ENCODE data around the gene TMTC2.

The TMTC2 gene

DNA sequence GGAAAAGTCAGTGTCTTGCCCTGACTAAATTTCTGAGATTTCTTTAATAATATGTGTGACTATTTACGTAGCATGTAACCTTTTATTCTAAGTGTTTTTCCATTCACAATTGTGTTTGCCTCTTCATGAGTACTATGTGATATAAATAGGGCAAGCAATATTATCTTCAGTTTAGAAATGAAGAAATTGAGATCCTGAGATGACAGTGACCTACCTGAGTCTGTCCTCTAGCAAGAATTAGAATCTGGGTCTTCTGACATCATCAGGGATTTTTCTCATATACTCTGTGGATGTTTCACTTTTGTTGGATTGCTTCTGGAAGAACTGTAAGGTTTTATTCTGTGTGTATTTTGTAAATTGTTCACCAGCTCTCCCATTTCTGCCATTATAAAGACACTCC, 35.0 kb downstream of the TMTC2 start:
- peaks cover 8% of the 10 kb centered on the region; the same call in 1 of the 2 replicates for H3K4me1 ChIP-seq
- H3K36me3 ChIP-seq (replicated peaks), result no peaks in the 10 kb centered on the region; the same call in 1 of the 2 replicates
- no peaks in the 10 kb centered on the region for H3K27me3 ChIP-seq (ENCODE audit: low read depth)
- no peak for DNase-seq (ENCODE audit: low spot score in 2 of 2)
- no peaks in the 10 kb centered on the region for H3K9me3 ChIP-seq
- no peak overlapping the region for H3K4me3 ChIP-seq
- in situ Hi-C loops (cut with MboI; ENCODE audit: low sequenced_read_pairs), result no loop called here

DNA sequence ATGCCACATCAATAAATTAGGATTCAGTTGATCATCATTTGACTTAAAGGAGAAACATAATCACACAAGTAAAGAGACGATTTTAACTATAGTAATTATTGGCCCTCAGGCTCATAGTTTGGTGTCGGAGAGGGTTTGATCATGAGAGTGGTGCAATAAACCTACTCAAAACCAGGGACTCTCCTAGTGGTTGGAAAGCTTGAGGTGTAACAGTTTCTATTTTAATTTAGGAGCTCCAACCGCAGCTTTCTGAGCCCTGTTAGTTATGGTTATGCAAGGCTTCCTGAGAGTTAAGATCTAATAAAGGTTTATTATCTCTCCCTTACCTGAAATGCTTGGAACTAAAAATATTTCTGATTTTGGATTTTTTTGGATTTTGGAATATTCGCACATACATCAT, 36.4 kb downstream of the TMTC2 start:
- in situ Hi-C loops (cut with MboI; ENCODE audit: low sequenced_read_pairs), result no loop called here
- Histone ChIP-seq H3K4me3 (no peak overlapping the region), H3K27me3 (ENCODE audit: low read depth) (no peaks in the 10 kb centered on the region), H3K36me3 (replicated peaks) (no peaks in the 10 kb centered on the region; the same call in 1 of the 2 replicates), H3K4me1 (peaks cover 8% of the 10 kb centered on the region; the same call in 1 of the 2 replicates), H3K9me3 (no peaks in the 10 kb centered on the region)
- DNase-seq (ENCODE audit: low spot score in 2 of 2), result no peak

DNA sequence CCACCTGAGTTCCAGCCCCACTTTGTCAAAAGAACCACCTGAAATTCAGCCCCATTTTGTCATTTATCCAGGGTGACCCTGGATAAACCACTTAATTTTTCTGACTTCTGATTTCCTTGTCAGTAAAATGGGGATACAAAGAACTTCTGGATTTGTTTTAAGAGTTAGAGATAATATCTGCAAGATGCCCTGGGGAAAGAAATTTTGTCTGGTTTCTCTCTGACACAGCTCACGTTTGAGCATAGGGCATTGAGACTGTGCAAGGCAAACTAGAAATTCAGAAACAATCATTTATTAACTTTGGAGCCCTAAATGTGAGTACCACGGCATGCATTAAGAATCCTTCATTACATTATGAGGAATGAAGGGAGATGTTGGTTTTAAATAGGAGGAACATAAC, 37.2 kb downstream of the TMTC2 start:
- H3K4me3 ChIP-seq, result no peak overlapping the region
- H3K9me3 ChIP-seq, result no peaks in the 10 kb centered on the region
- H3K4me1 ChIP-seq, result peaks cover 8% of the 10 kb centered on the region; the same call in 1 of the 2 replicates
- in situ Hi-C loops (cut with MboI; ENCODE audit: low sequenced_read_pairs), result no loop called here
- DNase-seq (ENCODE audit: low spot score in 2 of 2), result no peak
- no peaks in the 10 kb centered on the region; the same call in 1 of the 2 replicates for H3K36me3 ChIP-seq (replicated peaks)
- no peaks in the 10 kb centered on the region for H3K27me3 ChIP-seq (ENCODE audit: low read depth)

DNA sequence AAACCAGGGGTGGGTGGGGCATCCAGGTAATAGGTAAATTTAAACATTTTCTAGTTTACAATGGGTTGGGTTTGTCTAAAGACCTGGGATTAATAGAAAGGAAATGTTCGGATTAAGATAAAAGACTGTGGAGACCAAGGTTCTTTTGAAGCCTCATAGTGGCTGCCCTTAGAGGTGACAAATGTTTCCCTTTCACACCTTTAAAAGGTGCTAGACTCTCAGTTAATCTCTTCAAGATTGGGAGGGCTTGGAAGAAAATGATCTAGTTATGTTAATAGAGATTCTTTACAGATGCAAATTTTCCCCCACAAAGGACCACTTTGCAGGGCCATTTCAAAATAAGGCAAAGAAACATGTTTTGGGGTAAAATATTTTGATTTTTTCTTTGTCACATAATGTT, 39.0 kb downstream of the TMTC2 start:
- no peaks in the 10 kb centered on the region for H3K9me3 ChIP-seq
- in situ Hi-C loops (cut with MboI; ENCODE audit: low sequenced_read_pairs), result no loop called here
- no peaks in the 10 kb centered on the region; the same call in 1 of the 2 replicates for H3K36me3 ChIP-seq (replicated peaks)
- H3K27me3 ChIP-seq (ENCODE audit: low read depth), result no peaks in the 10 kb centered on the region
- DNase-seq (ENCODE audit: low spot score in 2 of 2), result no peak
- no peak overlapping the region for H3K4me3 ChIP-seq
- peaks cover 8% of the 10 kb centered on the region; the same call in 1 of the 2 replicates for H3K4me1 ChIP-seq

DNA sequence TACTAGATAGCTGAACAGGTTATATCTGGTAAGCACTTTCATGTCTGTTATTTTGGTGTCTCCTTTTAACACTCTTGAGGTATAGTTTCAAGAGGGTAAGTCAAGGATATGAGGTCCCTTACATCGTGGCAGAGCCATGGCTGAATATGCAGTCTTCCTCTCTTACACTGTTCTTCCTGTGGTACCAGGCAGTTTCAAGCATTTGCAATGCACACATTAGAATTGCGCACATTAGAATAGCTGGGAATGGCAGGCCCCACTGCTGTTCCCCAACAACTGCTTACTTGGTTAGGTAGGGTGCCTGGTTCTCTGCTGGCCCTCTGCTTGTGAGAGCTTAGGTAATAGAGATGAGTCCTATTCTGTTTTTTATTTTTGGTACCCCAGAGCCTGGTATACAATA, 41.2 kb downstream of the TMTC2 start:
- DNase-seq (ENCODE audit: low spot score in 2 of 2), result no peak
- Histone ChIP-seq H3K27me3 (ENCODE audit: low read depth) (no peaks in the 10 kb centered on the region), H3K9me3 (no peaks in the 10 kb centered on the region), H3K4me3 (no peak overlapping the region), H3K36me3 (replicated peaks) (no peaks in the 10 kb centered on the region; the same call in 1 of the 2 replicates), H3K4me1 (peaks cover 8% of the 10 kb centered on the region; the same call in 1 of the 2 replicates)
- in situ Hi-C loops (cut with MboI; ENCODE audit: low sequenced_read_pairs), result no loop called here

DNA sequence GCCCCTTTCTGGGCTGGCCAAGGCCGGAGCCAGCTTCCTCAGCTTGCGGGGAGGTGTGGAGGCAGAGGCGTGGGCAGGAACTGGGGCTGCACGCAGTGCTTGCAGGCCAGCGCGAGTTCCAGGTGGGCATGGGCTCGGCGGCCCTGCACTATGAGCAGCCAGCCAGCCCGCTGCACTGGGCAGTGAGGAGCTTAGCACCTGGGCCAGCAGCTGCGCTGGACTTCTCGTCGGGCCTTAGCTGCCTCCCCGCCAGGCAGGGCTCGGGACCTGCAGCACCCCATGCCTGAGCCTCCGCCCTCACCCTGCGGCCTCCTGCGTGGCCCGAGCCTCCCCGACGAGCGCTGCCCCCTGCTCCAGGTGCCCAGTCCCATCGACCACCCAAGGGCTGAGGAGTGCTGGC, 42.0 kb downstream of the TMTC2 start:
- H3K4me3 ChIP-seq, result no peak overlapping the region
- DNase-seq (ENCODE audit: low spot score in 2 of 2), result no peak
- in situ Hi-C loops (cut with MboI; ENCODE audit: low sequenced_read_pairs), result no loop called here
- no peaks in the 10 kb centered on the region for H3K9me3 ChIP-seq
- peaks cover 8% of the 10 kb centered on the region; the same call in 1 of the 2 replicates for H3K4me1 ChIP-seq
- H3K36me3 ChIP-seq (replicated peaks), result no peaks in the 10 kb centered on the region
- H3K27me3 ChIP-seq (ENCODE audit: low read depth), result no peaks in the 10 kb centered on the region

DNA sequence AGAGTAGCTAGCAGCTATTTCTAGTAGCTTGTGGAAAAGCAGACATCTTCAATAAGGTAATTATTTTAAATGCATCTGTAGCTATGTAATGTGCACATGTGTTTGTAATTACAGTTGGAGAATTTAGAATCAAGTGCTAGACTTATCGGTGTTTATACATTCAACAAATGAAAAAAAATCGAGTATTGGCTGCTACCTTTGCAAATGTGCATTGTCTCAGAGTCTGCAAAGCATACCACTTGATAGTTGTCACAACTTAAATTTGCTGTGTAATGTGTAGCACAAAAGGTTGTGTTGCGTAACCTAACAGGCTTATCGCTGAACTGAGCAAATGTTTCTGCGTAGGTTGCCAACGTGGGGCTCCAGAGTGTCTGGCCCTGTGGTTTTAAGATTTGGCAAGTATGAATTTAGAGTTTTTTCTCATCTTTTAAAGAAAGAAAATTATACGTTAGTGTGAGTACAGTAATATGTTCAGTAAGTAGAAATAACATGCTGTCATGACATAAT, 44.3 kb downstream of the TMTC2 start:
- Histone ChIP-seq H3K27me3 (ENCODE audit: low read depth) (no peaks in the 10 kb centered on the region), H3K9me3 (no peaks in the 10 kb centered on the region), H3K4me1 (no peaks in the 10 kb centered on the region), H3K4me3 (no peak overlapping the region), H3K36me3 (replicated peaks) (no peaks in the 10 kb centered on the region)
- no peak for DNase-seq (ENCODE audit: low spot score in 2 of 2)
- in situ Hi-C loops (cut with MboI; ENCODE audit: low sequenced_read_pairs), result no loop called here

DNA sequence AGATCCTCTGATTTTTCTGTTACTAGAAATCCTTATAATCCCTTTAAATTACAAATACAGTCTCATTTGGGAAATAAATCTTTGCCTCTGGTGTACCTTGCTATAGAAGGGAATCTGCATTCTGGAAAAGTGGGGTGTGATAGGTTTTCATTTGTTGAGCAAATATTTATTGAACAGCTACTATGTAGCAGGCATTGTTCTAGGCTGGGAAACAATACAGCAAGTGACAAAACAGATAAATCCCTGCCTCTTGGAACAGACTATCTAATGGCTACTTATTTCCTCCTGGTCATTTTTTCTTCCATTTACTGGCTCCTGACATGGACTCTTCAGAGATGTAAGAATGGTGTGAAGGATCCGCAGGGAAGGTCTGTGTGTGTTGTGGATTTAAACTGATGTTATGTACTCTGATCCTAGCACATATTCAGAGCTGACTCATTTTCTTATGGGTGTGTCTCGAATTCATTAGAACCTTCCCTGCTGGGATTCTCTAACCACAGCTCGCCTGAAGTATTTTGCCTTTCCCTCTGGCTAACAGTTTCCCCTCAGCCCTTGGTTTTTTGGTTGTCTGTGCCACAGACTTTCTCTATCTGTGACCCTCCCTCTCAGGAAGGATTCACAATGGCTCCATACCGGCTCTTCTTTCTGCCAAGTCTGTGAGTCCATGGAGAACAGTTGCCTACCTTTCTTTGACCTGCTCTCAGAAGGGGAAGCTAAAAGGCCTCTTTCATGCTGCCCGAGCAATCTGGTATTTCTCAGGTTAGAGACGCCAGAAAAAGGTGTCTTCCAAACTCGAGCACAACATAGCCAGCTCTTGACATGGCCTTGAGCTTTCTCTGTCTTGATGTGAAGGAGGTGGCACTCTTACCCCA, 53.7 kb downstream of the TMTC2 start:
- in situ Hi-C loops (cut with MboI; ENCODE audit: low sequenced_read_pairs), result no loop called here
- H3K27me3 ChIP-seq (ENCODE audit: low read depth), result no peaks in the 10 kb centered on the region

DNA sequence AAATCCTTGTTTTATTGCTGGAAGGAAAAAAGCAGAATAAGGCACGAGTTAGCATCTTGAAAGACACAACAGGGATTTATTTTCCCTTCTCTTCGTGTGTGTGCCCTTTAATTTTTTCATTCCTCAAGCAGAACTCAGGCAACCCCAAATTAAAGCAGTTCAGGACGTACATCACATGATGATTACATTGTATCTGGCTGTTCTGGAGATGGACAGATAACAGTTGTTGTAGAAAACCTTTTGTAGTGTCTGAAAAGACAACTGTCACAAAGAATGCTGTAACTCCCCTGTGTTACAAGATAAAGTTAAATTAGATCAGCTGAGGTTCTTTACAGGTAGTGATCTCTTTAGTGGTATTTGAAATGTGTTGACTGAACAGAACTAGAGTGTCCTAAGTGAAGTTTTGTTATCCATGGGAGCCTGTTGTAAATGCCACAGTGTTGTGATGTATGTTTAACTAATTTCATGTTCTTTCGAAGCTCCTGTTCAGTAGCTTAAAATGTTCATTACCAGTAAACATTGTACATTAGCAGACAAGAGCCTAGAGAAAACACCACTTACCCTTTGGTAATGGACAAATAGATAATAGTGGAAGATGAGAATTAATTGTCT, 58.5 kb downstream of the TMTC2 start:
- Histone ChIP-seq H3K4me3 (no peak overlapping the region), H3K4me1 (peaks cover 18% of the 10 kb centered on the region), H3K9me3 (no peaks in the 10 kb centered on the region), H3K27me3 (ENCODE audit: low read depth) (no peaks in the 10 kb centered on the region), H3K36me3 (replicated peaks) (no peaks in the 10 kb centered on the region)
- DNase-seq (ENCODE audit: low spot score in 2 of 2), result peak in 1 of 2 experiments; percentile 32
- in situ Hi-C loops (cut with MboI; ENCODE audit: low sequenced_read_pairs), result no loop called here

More for the DNA sequence above, 53.7 kb downstream of the TMTC2 start:
- DNase-seq (ENCODE audit: low spot score in 2 of 2), result no peak
- Histone ChIP-seq H3K36me3 (replicated peaks) (no peaks in the 10 kb centered on the region), H3K9me3 (no peaks in the 10 kb centered on the region), H3K4me3 (no peak overlapping the region), H3K4me1 (peaks cover 9% of the 10 kb centered on the region)

DNA sequence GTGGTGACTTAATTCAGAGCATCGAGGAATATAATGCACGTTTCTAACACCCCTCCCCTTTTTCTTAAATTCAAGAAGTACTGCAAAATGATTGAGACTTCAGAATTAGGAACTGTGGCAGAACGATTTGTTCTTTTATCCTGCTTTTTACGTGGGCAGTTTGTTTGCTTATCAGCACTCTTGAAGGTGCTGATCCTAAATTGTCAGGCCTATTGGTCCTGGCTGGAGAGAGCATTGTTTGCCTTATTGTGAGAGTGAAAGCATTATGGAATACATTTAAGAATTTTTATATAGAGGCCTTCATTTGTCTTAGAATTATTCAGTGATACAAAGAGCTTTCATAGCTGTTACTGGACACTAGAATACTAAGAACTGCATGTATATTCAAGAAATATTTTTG, 59.1 kb downstream of the TMTC2 start:
- Histone ChIP-seq H3K27me3 (ENCODE audit: low read depth) (no peaks in the 10 kb centered on the region), H3K4me1 (peaks cover 18% of the 10 kb centered on the region), H3K36me3 (replicated peaks) (peaks cover 4% of the 10 kb centered on the region; the same call in 1 of the 2 replicates), H3K4me3 (no peak overlapping the region), H3K9me3 (no peaks in the 10 kb centered on the region)
- in situ Hi-C loops (cut with MboI; ENCODE audit: low sequenced_read_pairs), result no loop called here
- no peak for DNase-seq (ENCODE audit: low spot score in 2 of 2)

DNA sequence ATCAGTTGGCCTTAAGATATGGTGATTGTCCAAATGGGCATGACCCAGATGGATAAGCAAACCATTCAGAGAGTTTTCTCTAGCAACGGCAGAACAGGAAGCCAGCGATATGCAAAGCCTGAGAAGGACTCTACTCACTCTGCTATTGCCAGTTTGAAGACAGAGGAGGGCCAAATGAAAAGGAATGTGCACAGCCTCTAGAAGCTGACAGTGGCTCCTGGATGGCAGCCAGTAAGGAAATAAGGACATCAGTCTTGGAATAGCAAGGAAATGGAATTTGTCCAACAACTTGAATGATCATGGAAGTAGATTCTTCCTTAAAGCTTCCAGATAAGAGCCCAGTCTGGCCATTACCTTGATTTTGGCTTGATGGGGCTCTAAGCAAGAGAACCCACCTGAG, 60.0 kb downstream of the TMTC2 start:
- no peak for DNase-seq (ENCODE audit: low spot score in 2 of 2)
- peaks cover 18% of the 10 kb centered on the region for H3K4me1 ChIP-seq

DNA sequence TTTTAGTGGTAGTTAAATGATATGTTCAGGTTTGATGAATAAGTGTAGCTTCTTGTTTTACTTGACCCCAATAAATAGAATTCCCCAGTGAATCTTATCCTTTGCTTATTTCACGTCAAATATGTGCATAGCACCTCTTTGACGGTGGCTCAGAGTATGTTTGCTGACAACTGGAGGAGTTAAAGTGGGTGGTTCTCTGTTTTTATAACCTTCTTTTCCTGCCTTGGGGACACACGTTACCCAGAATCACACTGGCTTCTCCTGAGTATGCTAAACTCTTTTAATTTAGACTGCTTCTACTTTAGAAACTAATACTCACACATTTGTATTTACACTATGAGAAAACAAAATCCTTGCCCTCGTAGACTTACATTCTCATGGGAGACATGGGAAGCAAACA, 62.3 kb downstream of the TMTC2 start:
- H3K27me3 ChIP-seq (ENCODE audit: low read depth), result no peaks in the 10 kb centered on the region
- peaks cover 18% of the 10 kb centered on the region for H3K4me1 ChIP-seq
- no peak for DNase-seq (ENCODE audit: low spot score in 2 of 2)
- in situ Hi-C loops (cut with MboI; ENCODE audit: low sequenced_read_pairs), result no loop called here
- H3K4me3 ChIP-seq, result no peak overlapping the region
- no peaks in the 10 kb centered on the region for H3K9me3 ChIP-seq
- peaks cover 4% of the 10 kb centered on the region; the same call in 1 of the 2 replicates for H3K36me3 ChIP-seq (replicated peaks)

More for the DNA sequence above, 60.0 kb downstream of the TMTC2 start:
- H3K9me3 ChIP-seq, result no peaks in the 10 kb centered on the region
- in situ Hi-C loops (cut with MboI; ENCODE audit: low sequenced_read_pairs), result no loop called here
- no peaks in the 10 kb centered on the region for H3K27me3 ChIP-seq (ENCODE audit: low read depth)
- no peak overlapping the region for H3K4me3 ChIP-seq
- peaks cover 4% of the 10 kb centered on the region; the same call in 1 of the 2 replicates for H3K36me3 ChIP-seq (replicated peaks)

DNA sequence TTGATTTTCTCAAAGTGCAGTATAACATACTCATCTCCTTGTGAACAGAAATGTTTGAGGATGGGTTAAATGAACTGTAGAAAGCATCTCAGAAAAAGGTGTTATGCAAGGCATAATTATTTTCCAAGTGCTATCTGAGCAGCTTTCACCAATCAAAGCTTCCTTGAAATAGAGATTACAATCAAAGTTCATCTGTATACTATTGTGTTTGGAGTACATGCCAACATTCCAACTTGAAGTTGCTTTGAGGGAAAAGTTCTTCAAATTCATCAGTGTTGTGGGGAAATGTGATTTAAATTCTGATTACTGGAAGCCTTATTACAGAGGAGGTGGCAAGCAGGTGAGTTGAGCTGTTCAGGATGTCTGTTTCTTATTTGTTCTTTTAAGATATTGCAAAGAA, 68.2 kb downstream of the TMTC2 start:
- peaks cover 4% of the 10 kb centered on the region; the same call in 1 of the 2 replicates for H3K36me3 ChIP-seq (replicated peaks)

DNA sequence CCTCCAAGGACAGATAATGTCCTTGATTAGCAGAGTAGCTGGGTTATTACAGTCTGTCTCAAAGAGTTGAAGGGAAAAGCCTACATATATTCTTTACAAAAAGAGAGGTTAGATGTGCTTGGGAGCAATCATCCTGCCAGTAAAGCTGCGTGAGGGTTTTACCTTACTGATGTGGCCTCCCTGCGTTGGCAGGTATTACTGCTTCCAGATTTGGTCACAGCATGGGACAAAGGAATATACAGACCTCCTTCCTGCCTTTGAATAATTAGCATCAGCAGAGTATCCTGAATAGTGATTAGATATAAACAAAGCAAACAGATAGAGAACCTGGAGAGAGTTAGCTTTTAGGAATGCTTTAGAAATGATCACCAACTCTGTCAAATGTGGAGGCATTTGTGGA, 69.6 kb downstream of the TMTC2 start:
- Histone ChIP-seq H3K4me3 (no peak overlapping the region), H3K27me3 (ENCODE audit: low read depth) (no peaks in the 10 kb centered on the region)

More for the DNA sequence above, 68.2 kb downstream of the TMTC2 start:
- no peak for DNase-seq (ENCODE audit: low spot score in 2 of 2)
- Histone ChIP-seq H3K27me3 (ENCODE audit: low read depth) (no peaks in the 10 kb centered on the region), H3K4me1 (peaks cover 22% of the 10 kb centered on the region), H3K4me3 (no peak overlapping the region), H3K9me3 (no peaks in the 10 kb centered on the region)
- in situ Hi-C loops (cut with MboI; ENCODE audit: low sequenced_read_pairs), result no loop called here

More for the DNA sequence above, 69.6 kb downstream of the TMTC2 start:
- in situ Hi-C loops (cut with MboI; ENCODE audit: low sequenced_read_pairs), result no loop called here
- no peaks in the 10 kb centered on the region for H3K36me3 ChIP-seq (replicated peaks)
- no peaks in the 10 kb centered on the region for H3K9me3 ChIP-seq
- no peak for DNase-seq (ENCODE audit: low spot score in 2 of 2)
- peaks cover 22% of the 10 kb centered on the region for H3K4me1 ChIP-seq

All from HAP-1 (cell line).